Endothelial cell of umbilical vein (primary cell): Measurements from ENCODE around the gene TLCD3B.

ENCODE experiments used
- MYC ChIP-seq: IDR thresholded peaks from one replicate; pipeline ENCODE4 v1.6.1; 2011; ENCODE audit warnings: mild to moderate bottlenecking, low read depth, low read length
- POLR2AphosphoS5 ChIP-seq: IDR thresholded peaks from 2 replicates; pipeline ENCODE4 v1.6.1; 2012; ENCODE audit warnings: low read depth, mild to moderate bottlenecking, control low read depth, low read length, moderate library complexity; ENCODE audit not compliant: insufficient read depth
- TF ChIP-seq, protein P1 (sequence below), 2 donors: IDR thresholded peaks; 1 replicate in 1 of 2; 2 replicates in 1 of 2; pipeline ENCODE4 v1.5.1; 2011; ENCODE audit warnings: low read length in 2 of 2, mild to moderate bottlenecking in 2 of 2, moderate library complexity in 2 of 2, control low read depth in 1 of 2, inconsistent platforms in 1 of 2, low read depth in 1 of 2; ENCODE audit not compliant: insufficient read depth in 1 of 2; ENCODE audit errors: extremely low read depth in 1 of 2

- TF ChIP-seq MYC (no peak), POLR2AphosphoS5 (no peak)
- TF ChIP-seq, protein P1, sequence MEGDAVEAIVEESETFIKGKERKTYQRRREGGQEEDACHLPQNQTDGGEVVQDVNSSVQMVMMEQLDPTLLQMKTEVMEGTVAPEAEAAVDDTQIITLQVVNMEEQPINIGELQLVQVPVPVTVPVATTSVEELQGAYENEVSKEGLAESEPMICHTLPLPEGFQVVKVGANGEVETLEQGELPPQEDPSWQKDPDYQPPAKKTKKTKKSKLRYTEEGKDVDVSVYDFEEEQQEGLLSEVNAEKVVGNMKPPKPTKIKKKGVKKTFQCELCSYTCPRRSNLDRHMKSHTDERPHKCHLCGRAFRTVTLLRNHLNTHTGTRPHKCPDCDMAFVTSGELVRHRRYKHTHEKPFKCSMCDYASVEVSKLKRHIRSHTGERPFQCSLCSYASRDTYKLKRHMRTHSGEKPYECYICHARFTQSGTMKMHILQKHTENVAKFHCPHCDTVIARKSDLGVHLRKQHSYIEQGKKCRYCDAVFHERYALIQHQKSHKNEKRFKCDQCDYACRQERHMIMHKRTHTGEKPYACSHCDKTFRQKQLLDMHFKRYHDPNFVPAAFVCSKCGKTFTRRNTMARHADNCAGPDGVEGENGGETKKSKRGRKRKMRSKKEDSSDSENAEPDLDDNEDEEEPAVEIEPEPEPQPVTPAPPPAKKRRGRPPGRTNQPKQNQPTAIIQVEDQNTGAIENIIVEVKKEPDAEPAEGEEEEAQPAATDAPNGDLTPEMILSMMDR (IDR thresholded peaks at IDR 0.05; ENCODE audit: extremely low read depth in 1 of 2, insufficient read depth in 1 of 2, low read depth in 1 of 2, low read length in 2 of 2), result no peak
These were observed 48.3 kb downstream of the TLCD3B start for GRCh38 chr16:29982560-29983419.
